ENCODE data around the gene KRT1. TPM values are rescaled to one million over a fixed set of nuclear protein-coding genes. Genes with fewer than 3 reads are reported as not detected.

KRT1 gene
- total RNA-seq, 1 experiment from 2014 or later, result not detected

DNA sequence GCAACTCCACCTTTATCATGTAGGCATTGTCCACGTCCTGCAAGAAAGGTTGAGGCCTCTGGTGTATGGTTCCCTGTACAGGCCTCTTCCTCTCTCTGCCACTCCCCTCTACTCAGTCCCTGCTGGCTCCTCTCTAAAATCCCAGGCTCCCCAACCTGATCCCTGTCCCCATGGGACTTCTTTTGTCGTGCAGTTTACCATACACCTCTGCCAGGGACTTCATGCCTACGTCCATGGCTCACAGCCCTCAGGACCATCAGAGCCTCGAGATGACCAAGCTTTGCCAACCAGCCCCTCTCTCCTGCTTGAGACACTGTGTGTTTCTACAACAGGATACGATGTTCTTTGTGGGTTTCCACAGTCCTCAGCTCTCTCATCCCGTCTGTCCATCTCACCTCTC, 31.1 kb downstream of the KRT1 start:
- BruUV-seq (replicated peaks), result no TSS peak
- Mint-ChIP-seq H3K9me3 (ENCODE audit: low read depth, unreplicated experiment) (no peaks in the 10 kb centered on the region), H3K27ac (ENCODE audit: unreplicated experiment) (no peak overlapping the region), H3K27me3 (ENCODE audit: unreplicated experiment) (peaks cover 82% of the 10 kb centered on the region), H3K4me1 (ENCODE audit: low read depth, unreplicated experiment) (no peaks in the 10 kb centered on the region), H3K4me3 (ENCODE audit: low read depth, unreplicated experiment) (no peak overlapping the region), H3K36me3 (ENCODE audit: insufficient read depth, unreplicated experiment) (no peaks in the 10 kb centered on the region)
- intact Hi-C loops (cut with micrococcal nuclease; ENCODE audit: unreplicated experiment), result no loop called here
- TF ChIP-seq, protein P1, sequence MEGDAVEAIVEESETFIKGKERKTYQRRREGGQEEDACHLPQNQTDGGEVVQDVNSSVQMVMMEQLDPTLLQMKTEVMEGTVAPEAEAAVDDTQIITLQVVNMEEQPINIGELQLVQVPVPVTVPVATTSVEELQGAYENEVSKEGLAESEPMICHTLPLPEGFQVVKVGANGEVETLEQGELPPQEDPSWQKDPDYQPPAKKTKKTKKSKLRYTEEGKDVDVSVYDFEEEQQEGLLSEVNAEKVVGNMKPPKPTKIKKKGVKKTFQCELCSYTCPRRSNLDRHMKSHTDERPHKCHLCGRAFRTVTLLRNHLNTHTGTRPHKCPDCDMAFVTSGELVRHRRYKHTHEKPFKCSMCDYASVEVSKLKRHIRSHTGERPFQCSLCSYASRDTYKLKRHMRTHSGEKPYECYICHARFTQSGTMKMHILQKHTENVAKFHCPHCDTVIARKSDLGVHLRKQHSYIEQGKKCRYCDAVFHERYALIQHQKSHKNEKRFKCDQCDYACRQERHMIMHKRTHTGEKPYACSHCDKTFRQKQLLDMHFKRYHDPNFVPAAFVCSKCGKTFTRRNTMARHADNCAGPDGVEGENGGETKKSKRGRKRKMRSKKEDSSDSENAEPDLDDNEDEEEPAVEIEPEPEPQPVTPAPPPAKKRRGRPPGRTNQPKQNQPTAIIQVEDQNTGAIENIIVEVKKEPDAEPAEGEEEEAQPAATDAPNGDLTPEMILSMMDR (IDR thresholded peaks at IDR 0.05; ENCODE audit: unreplicated experiment), result no peak
- CTCF ChIA-PET, result no interaction called here
- DNase-seq, result no peak

DNA sequence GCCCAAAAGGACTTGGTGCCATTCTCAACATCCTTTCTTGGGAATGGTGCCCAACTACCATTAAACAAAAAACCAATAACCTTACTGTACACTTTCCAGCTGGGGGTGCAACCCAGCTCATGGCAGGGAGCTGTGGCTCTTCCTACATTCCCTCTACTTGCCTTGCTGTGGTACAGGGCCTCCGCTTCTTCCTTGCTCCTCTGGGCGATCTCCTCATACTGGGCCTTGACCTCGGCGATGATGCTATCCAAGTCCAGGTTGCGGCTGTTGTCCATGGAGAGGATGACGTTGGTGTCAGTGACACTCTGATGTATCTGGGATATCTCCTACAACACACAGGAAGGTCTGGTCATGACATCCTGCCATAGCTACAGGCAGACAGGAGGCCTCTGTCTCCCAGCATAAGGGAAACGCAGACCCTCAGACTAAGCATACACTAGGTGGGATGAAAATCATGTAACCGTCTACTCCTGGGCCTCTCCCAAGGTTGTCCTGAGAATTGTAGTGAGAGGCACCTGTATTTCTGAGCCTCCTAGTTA, 32.1 kb downstream of the KRT1 start:
- no peaks in the 10 kb centered on the region for H3K4me1 Mint-ChIP-seq (ENCODE audit: low read depth, unreplicated experiment)
- peaks cover 82% of the 10 kb centered on the region for H3K27me3 Mint-ChIP-seq (ENCODE audit: unreplicated experiment)
- no peaks in the 10 kb centered on the region for H3K36me3 Mint-ChIP-seq (ENCODE audit: insufficient read depth, unreplicated experiment)
- no TSS peak for BruUV-seq (replicated peaks)
- no peaks in the 10 kb centered on the region for H3K9me3 Mint-ChIP-seq (ENCODE audit: low read depth, unreplicated experiment)
- CTCF ChIA-PET, result no interaction called here
- no peak for DNase-seq
- TF ChIP-seq, protein P1 (IDR thresholded peaks at IDR 0.05; ENCODE audit: unreplicated experiment), result no peak
- H3K4me3 Mint-ChIP-seq (ENCODE audit: low read depth, unreplicated experiment), result no peak overlapping the region
- H3K27ac Mint-ChIP-seq (ENCODE audit: unreplicated experiment), result no peak overlapping the region
- intact Hi-C loops (cut with micrococcal nuclease; ENCODE audit: unreplicated experiment), result no loop called here

DNA sequence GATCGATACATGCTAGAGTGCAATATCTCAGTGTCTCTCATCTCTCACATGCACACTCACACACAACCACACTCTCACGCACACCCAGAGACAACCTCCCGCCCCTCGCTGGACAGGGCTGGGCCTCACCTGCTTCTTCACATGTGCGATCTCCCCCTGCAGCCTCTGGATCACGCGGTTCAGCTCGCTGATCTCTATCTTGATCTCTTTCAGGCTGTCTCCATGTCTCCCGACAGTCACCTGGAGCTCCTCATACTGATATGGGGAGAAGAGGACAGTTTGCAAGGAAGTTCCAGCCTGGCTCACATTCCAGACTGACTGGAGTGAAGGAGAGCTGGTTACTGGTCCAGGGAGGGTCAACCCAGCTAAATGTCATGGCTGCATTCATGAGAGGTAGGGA, 32.6 kb downstream of the KRT1 start:
- Mint-ChIP-seq H3K9me3 (ENCODE audit: low read depth, unreplicated experiment) (no peaks in the 10 kb centered on the region), H3K27me3 (ENCODE audit: unreplicated experiment) (peaks cover 82% of the 10 kb centered on the region), H3K4me3 (ENCODE audit: low read depth, unreplicated experiment) (no peak overlapping the region), H3K36me3 (ENCODE audit: insufficient read depth, unreplicated experiment) (no peaks in the 10 kb centered on the region), H3K27ac (ENCODE audit: unreplicated experiment) (no peak overlapping the region), H3K4me1 (ENCODE audit: low read depth, unreplicated experiment) (no peaks in the 10 kb centered on the region)
- TF ChIP-seq, protein P1 (IDR thresholded peaks at IDR 0.05; ENCODE audit: unreplicated experiment), result no peak
- no peak for DNase-seq
- CTCF ChIA-PET, result no interaction called here
- BruUV-seq (replicated peaks), result no TSS peak
- intact Hi-C loops (cut with micrococcal nuclease; ENCODE audit: unreplicated experiment), result no loop called here

DNA sequence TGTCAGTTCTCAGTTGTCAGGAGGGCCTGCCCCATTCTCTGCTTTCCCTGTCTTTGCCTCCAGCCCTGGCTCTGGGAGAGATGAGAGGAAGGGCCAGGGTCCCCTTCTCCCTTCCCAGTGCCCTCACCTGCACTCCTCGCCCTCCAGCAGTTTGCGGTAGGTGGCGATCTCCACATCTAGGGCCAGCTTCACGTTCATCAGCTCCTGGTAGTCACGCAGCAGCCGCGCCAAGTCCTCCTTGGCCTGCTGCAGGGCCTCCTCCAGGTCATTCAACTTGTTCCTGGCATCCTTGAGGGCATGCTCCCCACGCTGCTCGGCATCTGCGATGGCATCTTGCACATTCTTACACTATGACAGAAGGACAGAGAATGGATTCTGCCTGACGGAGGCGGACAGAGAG, 33.6 kb downstream of the KRT1 start:
- no peak for DNase-seq
- H3K27me3 Mint-ChIP-seq (ENCODE audit: unreplicated experiment), result peaks cover 92% of the 10 kb centered on the region
- no peaks in the 10 kb centered on the region for H3K36me3 Mint-ChIP-seq (ENCODE audit: insufficient read depth, unreplicated experiment)
- TF ChIP-seq, protein P1 (IDR thresholded peaks at IDR 0.05; ENCODE audit: unreplicated experiment), result no peak
- H3K4me1 Mint-ChIP-seq (ENCODE audit: low read depth, unreplicated experiment), result no peaks in the 10 kb centered on the region
- H3K27ac Mint-ChIP-seq (ENCODE audit: unreplicated experiment), result no peak overlapping the region
- no peaks in the 10 kb centered on the region for H3K9me3 Mint-ChIP-seq (ENCODE audit: low read depth, unreplicated experiment)
- H3K4me3 Mint-ChIP-seq (ENCODE audit: low read depth, unreplicated experiment), result no peak overlapping the region
- BruUV-seq (replicated peaks), result no TSS peak
- CTCF ChIA-PET, result no interaction called here
- intact Hi-C loops (cut with micrococcal nuclease; ENCODE audit: unreplicated experiment), result no loop called here
